Effector memory CD4-positive, alpha-beta T cell (primary cell): ENCODE measurements around the gene NFATC2.

Experiments
- DNase-seq, 3 donors: peaks; one replicate each; pipeline ENCODE4 v3.0.0-alpha.2; 2020
- H3K27ac ChIP-seq: 2 replicates; pipeline ENCODE4 v1.7.0; 2013; ENCODE audit warnings: mild to moderate bottlenecking, low read length, moderate library complexity; ENCODE audit not compliant: insufficient read depth, poor library complexity, severe bottlenecking
- H3K27me3 ChIP-seq: replicated peaks from 2 replicates; pipeline ENCODE4 v1.7.0; 2013; ENCODE audit warnings: mild to moderate bottlenecking, low read length; ENCODE audit not compliant: insufficient read depth, control insufficient read depth, poor library complexity, severe bottlenecking
- H3K36me3 ChIP-seq: 2 replicates; pipeline ENCODE4 v1.7.0; 2013; ENCODE audit warnings: mild to moderate bottlenecking, low read length, moderate library complexity; ENCODE audit not compliant: control insufficient read depth, insufficient read depth
- H3K4me1 ChIP-seq: 2 replicates; pipeline ENCODE4 v1.7.0; 2013; ENCODE audit warnings: low read length, mild to moderate bottlenecking; ENCODE audit not compliant: control insufficient read depth, insufficient read depth, poor library complexity, severe bottlenecking
- H3K4me3 ChIP-seq: 2 replicates; pipeline ENCODE4 v1.7.0; 2013; ENCODE audit warnings: low read length, low read depth, mild to moderate bottlenecking; ENCODE audit not compliant: insufficient read depth, poor library complexity, severe bottlenecking
- H3K9me3 ChIP-seq: 2 replicates; pipeline ENCODE4 v1.7.0; 2013; ENCODE audit warnings: mild to moderate bottlenecking, low read length, moderate library complexity; ENCODE audit not compliant: control insufficient read depth

Gene NFATC2

DNA sequence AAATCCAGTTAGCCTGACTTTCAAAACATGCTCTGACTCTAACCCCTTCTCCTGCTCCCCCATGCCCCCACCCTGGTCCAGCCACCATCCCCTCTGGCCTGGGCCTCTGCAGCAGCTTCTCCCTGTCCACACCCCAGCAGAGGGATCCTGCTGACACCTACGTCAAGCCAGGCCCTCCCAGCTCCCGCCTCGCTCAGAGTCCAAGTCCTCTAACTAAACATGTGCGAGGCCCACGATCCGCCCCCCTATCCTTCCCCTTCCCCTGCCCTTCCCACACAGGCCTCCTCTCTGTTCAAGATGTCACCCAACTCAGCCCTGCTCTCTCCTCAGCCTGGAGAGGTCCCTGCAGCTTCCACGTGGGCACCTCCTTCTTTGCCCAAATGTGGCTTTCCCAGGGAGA, 33.7 kb downstream of the NFATC2 start:
- no peaks in the 10 kb centered on the region for H3K9me3 ChIP-seq
- peaks cover 21% of the 10 kb centered on the region for H3K4me1 ChIP-seq
- no peak for DNase-seq
- no peak overlapping the region for H3K27ac ChIP-seq
- peaks cover 39% of the 10 kb centered on the region for H3K36me3 ChIP-seq
- no peak overlapping the region for H3K4me3 ChIP-seq
- H3K27me3 ChIP-seq: no peaks in the 10 kb centered on the region

DNA sequence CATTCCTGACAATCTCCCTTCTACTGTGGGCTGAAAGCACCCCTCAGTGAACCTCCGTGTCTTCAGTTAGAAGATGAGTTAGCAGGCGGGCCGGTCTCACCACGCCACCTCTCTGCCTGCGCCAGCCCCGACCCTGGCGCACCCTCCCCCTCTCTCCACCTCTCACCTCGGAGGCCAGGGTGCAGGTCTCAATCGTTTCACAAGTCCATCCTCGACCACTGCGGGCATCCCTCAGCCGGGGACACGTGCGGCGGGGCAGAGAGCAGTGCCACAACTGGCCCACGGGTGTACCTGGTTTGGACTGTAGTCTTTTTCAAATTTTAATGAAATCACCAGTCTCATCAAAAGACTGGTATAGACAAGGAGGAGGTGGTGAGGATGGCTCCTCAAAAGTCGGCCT, 34.4 kb downstream of the NFATC2 start:
- Histone ChIP-seq H3K27me3 (no peaks in the 10 kb centered on the region), H3K27ac (no peak overlapping the region), H3K36me3 (peaks cover 39% of the 10 kb centered on the region), H3K9me3 (no peaks in the 10 kb centered on the region), H3K4me1 (peaks cover 15% of the 10 kb centered on the region), H3K4me3 (no peak overlapping the region)
- DNase-seq: no peak

DNA sequence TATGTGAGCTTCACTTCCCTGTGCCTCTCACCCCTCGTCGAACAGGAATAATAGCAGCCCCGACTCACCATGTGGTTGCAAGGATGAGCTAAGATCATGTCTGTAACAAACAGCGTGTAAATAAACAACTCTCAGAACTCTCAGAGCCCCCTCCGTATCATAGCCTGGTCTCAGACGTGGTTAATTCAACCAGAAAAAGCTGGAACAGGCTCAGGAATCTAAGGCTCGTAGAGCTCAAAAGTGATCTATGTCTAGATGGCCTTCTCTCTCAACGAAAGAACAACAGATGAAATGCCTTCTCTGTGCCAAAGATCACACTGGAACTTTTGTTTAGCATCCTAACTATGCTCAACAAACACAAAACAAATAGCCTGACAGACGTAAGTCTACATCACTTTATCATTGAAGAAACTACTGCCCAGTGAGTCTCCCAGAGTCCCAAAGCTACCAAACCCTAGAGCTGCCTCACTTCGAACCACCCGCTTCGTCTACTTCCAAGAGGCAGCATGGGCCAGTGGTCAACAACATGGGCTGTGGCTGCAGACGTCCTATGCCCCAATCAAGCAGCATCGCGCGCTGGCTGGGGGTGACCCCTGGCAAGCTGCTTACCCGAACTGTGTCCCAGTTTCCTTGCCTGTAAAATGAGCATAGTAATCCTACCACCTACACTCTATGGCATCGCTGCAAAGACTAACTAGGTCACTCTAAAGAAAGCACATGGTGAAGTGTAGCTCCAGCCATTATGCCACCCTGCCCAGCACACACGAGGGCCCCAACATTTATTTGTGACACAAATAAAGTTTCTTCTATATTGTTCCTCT, 35.1 kb downstream of the NFATC2 start:
- peaks cover 39% of the 10 kb centered on the region for H3K36me3 ChIP-seq

DNA sequence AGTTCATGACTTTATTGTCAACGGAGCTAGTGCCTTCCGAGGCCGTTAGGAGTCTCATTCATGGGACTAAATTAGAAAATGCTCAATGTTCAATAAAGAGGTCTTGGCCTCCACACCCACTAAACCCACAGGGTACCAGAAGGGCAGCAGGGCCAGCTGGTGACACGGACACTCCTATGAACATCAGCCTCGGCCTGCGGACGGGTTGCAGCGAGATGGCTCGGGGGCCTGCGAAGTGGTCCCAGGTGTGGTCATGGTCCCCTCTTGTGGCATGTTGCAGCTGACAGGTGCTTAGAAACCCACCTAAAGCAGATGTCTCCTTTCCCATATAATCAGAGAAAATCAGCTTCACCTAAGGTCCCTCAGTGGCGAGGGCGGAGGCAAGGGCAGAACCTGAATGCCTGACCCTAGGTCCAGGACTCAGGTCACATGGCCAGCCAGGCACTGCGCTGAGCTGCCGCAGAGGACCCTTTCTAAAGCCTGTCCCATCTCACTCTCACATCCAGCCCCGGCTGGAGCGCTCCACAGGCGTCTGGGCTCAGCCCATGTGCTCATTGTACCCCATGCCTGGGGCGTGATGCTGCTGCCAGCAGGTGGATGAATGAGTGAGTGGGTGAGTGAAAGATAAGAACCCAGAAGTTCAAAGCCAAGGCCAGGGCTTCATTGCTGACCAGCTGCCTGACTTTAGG, 35.8 kb downstream of the NFATC2 start:
- no peak overlapping the region for H3K27ac ChIP-seq
- H3K4me1 ChIP-seq: no peaks in the 10 kb centered on the region
- H3K27me3 ChIP-seq: no peaks in the 10 kb centered on the region
- DNase-seq: no peak
- H3K9me3 ChIP-seq: no peaks in the 10 kb centered on the region
- no peak overlapping the region for H3K4me3 ChIP-seq
- peaks cover 39% of the 10 kb centered on the region for H3K36me3 ChIP-seq

More for the DNA sequence above, 35.1 kb downstream of the NFATC2 start:
- Histone ChIP-seq H3K27me3 (no peaks in the 10 kb centered on the region), H3K4me1 (peaks cover 7% of the 10 kb centered on the region), H3K9me3 (no peaks in the 10 kb centered on the region), H3K27ac (no peak overlapping the region), H3K4me3 (no peak overlapping the region)
- DNase-seq: no peak

DNA sequence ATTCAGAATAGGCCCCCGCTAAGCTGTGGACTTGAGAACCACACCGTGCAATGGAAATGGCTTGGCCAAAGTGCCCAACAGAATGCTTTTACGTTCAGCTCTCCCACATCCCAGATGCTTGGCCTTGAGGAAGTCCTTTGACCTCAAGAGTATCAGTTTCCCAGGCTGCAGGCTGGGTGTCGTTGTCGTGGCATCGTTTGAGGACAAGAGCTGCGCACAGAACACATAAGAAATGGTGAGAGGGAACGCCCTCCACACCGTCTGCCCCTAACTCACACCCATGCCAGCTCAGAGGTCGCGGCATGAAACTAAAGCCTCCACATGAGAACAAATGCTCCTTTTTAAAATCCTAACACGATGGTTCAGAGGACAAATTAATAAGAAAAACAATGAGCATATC, 37.0 kb downstream of the NFATC2 start:
- Histone ChIP-seq H3K4me3 (no peak overlapping the region), H3K27me3 (no peaks in the 10 kb centered on the region), H3K9me3 (no peaks in the 10 kb centered on the region), H3K27ac (no peak overlapping the region), H3K36me3 (peaks cover 39% of the 10 kb centered on the region), H3K4me1 (no peaks in the 10 kb centered on the region)
- no peak for DNase-seq

DNA sequence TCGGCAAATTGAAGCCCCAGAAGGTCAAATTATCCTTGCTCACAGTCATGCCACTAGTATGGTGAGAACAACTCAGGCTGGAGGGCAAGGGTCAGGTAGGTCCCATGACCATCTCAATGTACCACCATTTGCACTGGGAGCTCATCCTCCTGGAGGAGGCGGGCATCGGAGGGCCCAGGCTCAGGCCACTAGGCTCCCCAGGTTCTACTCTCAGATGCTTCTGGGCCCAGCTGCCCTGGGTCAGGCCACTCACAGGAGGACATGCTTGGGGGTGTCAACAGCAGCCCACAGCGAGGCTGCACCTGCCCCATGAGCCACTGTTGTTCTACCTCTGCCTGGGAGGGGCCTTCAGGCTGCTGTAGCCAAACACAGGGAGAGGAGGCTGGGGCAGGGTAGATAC, 39.1 kb downstream of the NFATC2 start:
- H3K4me3 ChIP-seq: no peak overlapping the region
- DNase-seq: no peak
- H3K27ac ChIP-seq: no peak overlapping the region
- H3K9me3 ChIP-seq: no peaks in the 10 kb centered on the region
- H3K4me1 ChIP-seq: peaks cover 18% of the 10 kb centered on the region
- peaks cover 30% of the 10 kb centered on the region for H3K36me3 ChIP-seq
- no peaks in the 10 kb centered on the region for H3K27me3 ChIP-seq

DNA sequence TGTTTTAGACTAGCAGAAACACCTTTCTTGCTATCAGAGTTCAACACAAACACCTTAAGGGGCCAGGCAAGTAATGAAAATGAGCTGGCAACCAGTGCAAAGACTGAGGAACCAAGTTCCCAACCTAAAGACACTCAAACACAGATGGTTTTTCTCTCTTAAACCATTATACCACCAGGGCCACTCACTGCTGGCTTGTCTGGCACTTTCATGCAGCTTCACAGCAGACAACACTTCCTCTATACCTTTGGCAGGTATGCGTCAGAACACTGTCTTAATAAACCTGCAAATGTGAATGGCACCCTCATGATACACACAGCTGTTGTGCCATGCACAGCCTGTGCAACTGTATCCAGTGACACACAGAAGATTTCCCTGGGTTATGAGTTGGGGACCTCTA, 41.6 kb downstream of the NFATC2 start:
- H3K4me1 ChIP-seq: peaks cover 43% of the 10 kb centered on the region

DNA sequence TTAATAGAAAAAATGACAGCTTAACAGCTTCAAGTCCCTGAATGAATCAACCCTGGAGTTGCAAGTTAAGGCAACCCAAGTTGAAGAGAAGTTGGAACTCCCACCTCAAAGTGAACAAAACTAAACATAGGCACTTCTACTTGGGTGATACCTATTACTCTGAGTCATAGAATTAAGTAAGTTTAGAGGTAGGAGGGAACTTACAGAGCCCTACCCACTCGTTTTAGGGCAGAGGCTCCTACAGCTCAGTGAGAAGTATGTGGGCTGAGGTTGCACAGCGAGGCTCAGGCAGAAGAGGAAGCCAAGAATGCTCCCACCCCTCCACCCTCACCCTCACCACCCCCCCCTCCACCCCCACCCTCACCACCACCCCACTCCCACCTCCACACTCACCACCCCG, 42.2 kb downstream of the NFATC2 start:
- Histone ChIP-seq H3K36me3 (peaks cover 5% of the 10 kb centered on the region), H3K4me3 (no peak overlapping the region), H3K27me3 (no peaks in the 10 kb centered on the region), H3K27ac (peak overlapping the region; percentile 71), H3K9me3 (no peaks in the 10 kb centered on the region), H3K4me1 (peaks cover 49% of the 10 kb centered on the region)
- DNase-seq: peak; percentile 28 to 46 (median 40)

More for the DNA sequence above, 41.6 kb downstream of the NFATC2 start:
- Histone ChIP-seq H3K36me3 (peaks cover 11% of the 10 kb centered on the region), H3K4me3 (no peak overlapping the region), H3K27me3 (no peaks in the 10 kb centered on the region), H3K9me3 (no peaks in the 10 kb centered on the region), H3K27ac (peak overlapping the region; percentile 41)
- peak; percentile 29 to 49 (median 45) for DNase-seq

DNA sequence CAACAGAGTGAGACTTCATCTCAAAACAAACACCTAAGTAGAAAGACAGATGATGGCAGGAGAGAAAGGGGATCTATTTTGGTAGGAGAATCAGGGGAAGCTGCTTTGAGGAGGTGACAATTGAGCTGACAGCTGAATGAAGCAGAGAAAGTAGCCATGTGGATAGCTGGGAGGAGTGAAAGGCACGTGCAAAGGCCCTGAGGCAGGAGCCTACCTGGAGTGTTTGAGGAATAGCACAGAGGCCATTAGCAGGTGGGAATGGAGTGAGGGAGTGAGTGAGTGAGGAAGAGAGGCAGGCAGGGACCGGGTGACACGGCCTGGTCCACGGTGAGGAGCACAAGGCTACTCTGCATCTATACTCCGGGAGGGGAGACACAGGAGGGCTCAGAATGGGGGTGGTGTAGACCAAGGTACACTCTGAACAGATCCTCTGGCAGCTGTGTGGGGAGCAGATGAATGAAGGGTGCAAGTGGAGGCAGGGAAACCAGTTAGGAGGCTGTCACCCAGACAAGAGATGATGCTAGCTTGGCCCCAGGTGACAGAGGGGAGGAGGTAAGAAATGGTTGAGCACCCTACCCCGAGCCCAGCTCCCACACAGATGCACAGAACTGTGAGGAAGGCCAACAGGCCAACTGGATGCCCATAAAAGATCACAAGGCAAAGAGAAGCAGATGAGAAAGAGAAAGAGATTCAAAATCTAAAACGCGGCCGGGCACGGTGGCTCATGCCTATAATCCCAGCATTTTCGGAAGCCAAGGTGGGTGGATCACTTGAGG, 43.6 kb downstream of the NFATC2 start:
- Histone ChIP-seq H3K4me1 (peaks cover 62% of the 10 kb centered on the region), H3K27ac (peak overlapping the region; percentile 71), H3K9me3 (no peaks in the 10 kb centered on the region), H3K27me3 (no peaks in the 10 kb centered on the region), H3K4me3 (no peak overlapping the region), H3K36me3 (no peaks in the 10 kb centered on the region)
- no peak for DNase-seq
